ENCODE data around the gene HYKK. TPM values are rescaled to one million over a fixed set of nuclear protein-coding genes. Genes with fewer than 3 reads are reported as not detected.
"Not testable (repeated sequence)": the region's sequence is repeated elsewhere in the genome, so short reads cannot be mapped to it uniquely, and the experiment has no call there.

The HYKK gene
- total and polyA plus RNA-seq, 5 donors from 2014 or later, result 1.6 to 4.1 (median 2.8) TPM

DNA sequence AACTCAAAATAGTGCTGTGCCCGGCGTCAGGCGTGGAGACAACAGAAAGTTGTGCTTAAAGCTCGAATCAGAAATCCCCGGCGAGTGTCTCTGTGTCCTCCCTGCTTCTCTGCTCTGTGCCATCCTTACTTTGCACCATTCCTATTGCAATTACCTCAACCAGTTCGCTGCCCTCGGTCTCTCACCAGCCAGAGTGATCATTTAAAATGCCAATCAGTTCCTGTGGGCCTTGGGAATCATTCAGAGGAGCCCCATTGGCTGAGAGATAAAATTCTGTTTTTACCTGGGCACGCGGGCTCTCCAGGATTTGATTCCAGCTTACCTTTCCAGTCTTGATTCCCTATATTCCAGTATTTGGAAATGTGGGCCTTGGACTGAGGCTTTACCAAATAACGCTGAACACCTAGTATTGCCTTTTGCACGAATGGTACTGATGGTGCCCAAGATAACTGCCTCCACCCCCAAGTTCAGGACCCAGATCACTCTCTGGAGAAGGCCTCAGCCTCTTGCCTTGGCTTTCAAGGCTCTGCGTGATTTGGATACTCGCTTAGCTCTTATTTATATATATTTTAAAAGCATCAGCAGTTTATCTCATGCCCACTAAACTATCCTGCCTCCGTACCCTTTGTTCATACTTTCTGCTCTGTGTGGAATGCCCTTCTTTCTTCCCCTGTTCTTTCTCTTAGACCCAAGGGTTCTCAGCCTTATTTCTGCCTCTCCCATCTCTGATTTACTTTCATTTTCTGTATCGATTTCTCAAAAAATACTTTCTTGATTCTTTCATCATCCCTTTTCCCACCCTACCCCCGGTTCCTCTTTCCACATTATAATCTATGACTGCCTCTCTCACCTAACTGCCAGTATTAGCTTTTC lies 33.7 kb downstream of the HYKK start:
- H3K9me3 ChIP-seq (ENCODE audit: control insufficient read depth in 2 of 2, low read length in 2 of 2), result no peaks in the 10 kb centered on the region
- H3K27ac ChIP-seq (ENCODE audit: insufficient read depth, low read length, poor library complexity, severe bottlenecking), result peak overlapping the region; percentile 96
- Mint-ChIP-seq H3K27ac (peak overlapping the region; percentile 95 to 99 (median 96)), H3K4me1 (peaks cover 6 to 45% (median 29%) of the 10 kb centered on the region in 4 donors), H3K4me3 (peak overlapping the region; percentile 88 to 97 (median 95)), H3K27me3 (peaks cover 6% of the 10 kb centered on the region), H3K9me3 (no peaks in the 10 kb centered on the region), H3K36me3 (peaks cover 25% of the 10 kb centered on the region)
- peaks cover 31% of the 10 kb centered on the region for H3K4me1 ChIP-seq (ENCODE audit: control insufficient read depth, insufficient read depth, low read length, poor library complexity, severe bottlenecking)
- no peaks in the 10 kb centered on the region for H3K27me3 ChIP-seq (ENCODE audit: control insufficient read depth, insufficient read depth, low read length)
- ATAC-seq (ENCODE audit: low read depth in 2 of 2), result no peak
- H3K36me3 ChIP-seq (ENCODE audit: control insufficient read depth, insufficient read depth, low read length), result peaks cover 38% of the 10 kb centered on the region
- H3K4me3 ChIP-seq (ENCODE audit: low read depth, low read length), result peak overlapping the region; percentile 99
- peak in 2 of 3 donors; percentile 10 to 43 for DNase-seq

- peaks cover 6 to 45% (median 30%) of the 10 kb centered on the region in 4 donors for H3K4me1 Mint-ChIP-seq
- peaks cover 25% of the 10 kb centered on the region for H3K36me3 Mint-ChIP-seq
Measured at GRCh38 chr15:78541744-78542034, 34.3 kb downstream of the HYKK start.

GRCh38 chr15:78542647-78543046 lies 35.3 kb downstream of the HYKK start:
- ATAC-seq (ENCODE audit: low read depth in 2 of 2), result no peak
- H3K4me1 Mint-ChIP-seq, result peaks cover 6 to 45% (median 30%) of the 10 kb centered on the region in 4 donors
- H3K27me3 ChIP-seq (ENCODE audit: control insufficient read depth, insufficient read depth, low read length), result no peaks in the 10 kb centered on the region
- peaks cover 53% of the 10 kb centered on the region for H3K36me3 ChIP-seq (ENCODE audit: control insufficient read depth, insufficient read depth, low read length)
- DNase-seq, result no peak
- no peaks in the 10 kb centered on the region for H3K9me3 ChIP-seq (ENCODE audit: control insufficient read depth in 2 of 2, low read length in 2 of 2)
- peak overlapping the region; percentile 99 for H3K4me3 ChIP-seq (ENCODE audit: low read depth, low read length)
- H3K9me3 Mint-ChIP-seq, result no peaks in the 10 kb centered on the region
- peaks cover 6% of the 10 kb centered on the region for H3K27me3 Mint-ChIP-seq
- H3K4me3 Mint-ChIP-seq, result peak overlapping the region; percentile 74 to 97 (median 92)
- peak overlapping the region in 2 of 3 donors; percentile 69 to 99 for H3K27ac Mint-ChIP-seq
- peaks cover 23% of the 10 kb centered on the region for H3K36me3 Mint-ChIP-seq
- peak overlapping the region; percentile 96 for H3K27ac ChIP-seq (ENCODE audit: insufficient read depth, low read length, poor library complexity, severe bottlenecking)
- peaks cover 31% of the 10 kb centered on the region for H3K4me1 ChIP-seq (ENCODE audit: control insufficient read depth, insufficient read depth, low read length, poor library complexity, severe bottlenecking)

More at GRCh38 chr15:78541744-78542034, 34.3 kb downstream of the HYKK start:
- DNase-seq (no peak), ATAC-seq (ENCODE audit: low read depth in 2 of 2) (no peak)
- Histone ChIP-seq H3K4me1 (ENCODE audit: control insufficient read depth, insufficient read depth, low read length, poor library complexity, severe bottlenecking) (peaks cover 31% of the 10 kb centered on the region), H3K4me3 (ENCODE audit: low read depth, low read length) (peak overlapping the region; percentile 99), H3K27me3 (ENCODE audit: control insufficient read depth, insufficient read depth, low read length) (no peaks in the 10 kb centered on the region), H3K9me3 (ENCODE audit: control insufficient read depth in 2 of 2, low read length in 2 of 2) (no peaks in the 10 kb centered on the region), H3K36me3 (ENCODE audit: control insufficient read depth, insufficient read depth, low read length) (peaks cover 43% of the 10 kb centered on the region), H3K27ac (ENCODE audit: insufficient read depth, low read length, poor library complexity, severe bottlenecking) (peak overlapping the region; percentile 96)
- Mint-ChIP-seq H3K27me3 (peaks cover 6% of the 10 kb centered on the region), H3K9me3 (no peaks in the 10 kb centered on the region), H3K27ac (peak overlapping the region; percentile 69 to 99 (median 96)), H3K4me3 (peak overlapping the region; percentile 88 to 97 (median 95))

DNA sequence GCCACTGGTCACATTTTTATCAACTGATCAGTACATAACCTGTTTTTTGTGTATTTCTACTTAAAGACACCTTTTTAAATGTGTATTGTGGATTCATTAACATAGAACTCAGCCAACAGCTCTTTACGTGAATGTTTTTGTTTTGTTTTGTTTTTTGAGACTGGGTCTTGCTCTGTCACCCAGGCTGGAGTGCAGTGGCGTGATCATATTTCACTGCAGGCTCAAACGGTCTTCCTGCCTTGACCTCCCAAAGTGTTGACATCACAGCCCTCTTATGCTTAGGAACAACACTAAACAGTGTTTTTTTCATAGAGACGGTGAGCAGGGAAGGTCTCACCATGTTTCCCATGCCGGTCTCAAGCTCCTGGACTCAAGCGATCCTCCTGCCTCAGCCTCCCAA lies 42.8 kb downstream of the HYKK start:
- Histone ChIP-seq H3K9me3 (ENCODE audit: control insufficient read depth in 2 of 2, low read length in 2 of 2) (no peaks in the 10 kb centered on the region), H3K4me1 (ENCODE audit: control insufficient read depth, insufficient read depth, low read length, poor library complexity, severe bottlenecking) (no peaks in the 10 kb centered on the region), H3K36me3 (ENCODE audit: control insufficient read depth, insufficient read depth, low read length) (peaks cover 58% of the 10 kb centered on the region), H3K4me3 (ENCODE audit: low read depth, low read length) (no peak overlapping the region), H3K27ac (ENCODE audit: insufficient read depth, low read length, poor library complexity, severe bottlenecking) (no peak overlapping the region), H3K27me3 (ENCODE audit: control insufficient read depth, insufficient read depth, low read length) (no peaks in the 10 kb centered on the region)
- no peak for ATAC-seq (ENCODE audit: low read depth in 2 of 2)
- no peaks in the 10 kb centered on the region for H3K9me3 Mint-ChIP-seq
- H3K4me3 Mint-ChIP-seq, result no peak overlapping the region
- DNase-seq, result no peak
- H3K27ac Mint-ChIP-seq, result no peak overlapping the region
- H3K4me1 Mint-ChIP-seq, result peaks cover 0 to 9% (median 4%) of the 10 kb centered on the region in 4 donors
- H3K27me3 Mint-ChIP-seq, result no peaks in the 10 kb centered on the region
- H3K36me3 Mint-ChIP-seq, result peaks cover 36% of the 10 kb centered on the region

DNA sequence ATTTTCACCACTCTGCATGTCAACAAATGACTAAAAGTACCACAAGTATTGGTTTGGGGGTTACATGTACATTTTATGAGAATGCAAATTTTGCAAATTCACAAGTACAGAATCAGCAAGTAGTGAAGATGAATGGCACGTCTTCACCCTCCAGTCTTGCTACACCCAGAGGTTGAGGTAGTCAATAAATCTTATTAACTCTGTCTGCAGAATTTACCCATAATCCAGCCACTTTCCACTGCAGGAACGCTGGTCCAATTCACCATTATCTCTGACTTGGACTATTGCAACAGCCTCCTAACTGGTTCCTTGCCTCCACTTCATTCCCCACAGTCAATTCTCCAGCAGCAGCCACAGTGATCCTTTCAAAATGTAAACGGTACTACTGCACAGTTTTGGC lies 43.4 kb downstream of the HYKK start:
- H3K27me3 ChIP-seq (ENCODE audit: control insufficient read depth, insufficient read depth, low read length), result no peaks in the 10 kb centered on the region
- Mint-ChIP-seq H3K36me3 (peaks cover 31% of the 10 kb centered on the region), H3K27ac (peak overlapping the region in 1 of 3 donors; percentile 23), H3K4me1 (peaks cover 0 to 4% (median 2%) of the 10 kb centered on the region in 4 donors), H3K4me3 (no peak overlapping the region), H3K9me3 (no peaks in the 10 kb centered on the region), H3K27me3 (no peaks in the 10 kb centered on the region)
- H3K27ac ChIP-seq (ENCODE audit: insufficient read depth, low read length, poor library complexity, severe bottlenecking), result no peak overlapping the region
- DNase-seq (no peak), ATAC-seq (ENCODE audit: low read depth in 2 of 2) (no peak)
- peaks cover 52% of the 10 kb centered on the region for H3K36me3 ChIP-seq (ENCODE audit: control insufficient read depth, insufficient read depth, low read length)
- H3K9me3 ChIP-seq (ENCODE audit: control insufficient read depth in 2 of 2, low read length in 2 of 2), result no peaks in the 10 kb centered on the region
- H3K4me1 ChIP-seq (ENCODE audit: control insufficient read depth, insufficient read depth, low read length, poor library complexity, severe bottlenecking), result no peaks in the 10 kb centered on the region
- no peak overlapping the region for H3K4me3 ChIP-seq (ENCODE audit: low read depth, low read length)

DNA sequence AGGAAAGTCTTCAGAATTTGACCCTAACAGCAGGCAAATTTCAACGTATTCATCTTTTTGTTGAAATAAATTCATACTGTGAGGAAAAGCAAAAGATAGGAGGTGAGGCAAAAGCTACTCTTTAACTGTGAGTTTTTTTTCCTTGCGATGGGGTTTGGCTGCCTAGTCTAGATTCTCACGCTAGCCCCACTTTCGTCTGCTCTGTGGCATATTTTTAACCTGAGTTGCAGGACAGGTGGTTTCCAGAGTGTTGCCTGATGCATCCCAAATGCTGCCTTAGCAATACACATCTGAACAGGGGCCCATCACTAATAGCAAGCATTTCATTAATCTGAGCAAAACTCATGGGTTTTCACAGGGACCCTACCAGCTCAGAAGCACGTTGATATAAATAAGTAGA lies 44.5 kb downstream of the HYKK start:
- Histone ChIP-seq H3K36me3 (ENCODE audit: control insufficient read depth, insufficient read depth, low read length) (peaks cover 41% of the 10 kb centered on the region), H3K27me3 (ENCODE audit: control insufficient read depth, insufficient read depth, low read length) (no peaks in the 10 kb centered on the region), H3K4me1 (ENCODE audit: control insufficient read depth, insufficient read depth, low read length, poor library complexity, severe bottlenecking) (no peaks in the 10 kb centered on the region), H3K27ac (ENCODE audit: insufficient read depth, low read length, poor library complexity, severe bottlenecking) (no peak overlapping the region), H3K4me3 (ENCODE audit: low read depth, low read length) (no peak overlapping the region), H3K9me3 (ENCODE audit: control insufficient read depth in 2 of 2, low read length in 2 of 2) (no peaks in the 10 kb centered on the region)
- no peak overlapping the region for H3K27ac Mint-ChIP-seq
- peaks cover 0 to 2% (median 0%) of the 10 kb centered on the region in 4 donors for H3K4me1 Mint-ChIP-seq
- no peaks in the 10 kb centered on the region for H3K9me3 Mint-ChIP-seq
- ATAC-seq (ENCODE audit: low read depth in 2 of 2), result no peak
- H3K27me3 Mint-ChIP-seq, result no peaks in the 10 kb centered on the region
- H3K36me3 Mint-ChIP-seq, result peaks cover 28% of the 10 kb centered on the region
- DNase-seq, result no peak
- H3K4me3 Mint-ChIP-seq, result no peak overlapping the region

- H3K4me1 Mint-ChIP-seq, result peaks cover 0 to 2% (median 0%) of the 10 kb centered on the region in 4 donors
- peak overlapping the region in 1 of 3 donors; percentile 92 for H3K27ac Mint-ChIP-seq
- H3K36me3 Mint-ChIP-seq, result peaks cover 28% of the 10 kb centered on the region
- H3K4me3 Mint-ChIP-seq, result no peak overlapping the region
- no peaks in the 10 kb centered on the region for H3K27me3 Mint-ChIP-seq
- Histone ChIP-seq H3K9me3 (ENCODE audit: control insufficient read depth in 2 of 2, low read length in 2 of 2) (no peaks in the 10 kb centered on the region), H3K36me3 (ENCODE audit: control insufficient read depth, insufficient read depth, low read length) (peaks cover 34% of the 10 kb centered on the region), H3K27me3 (ENCODE audit: control insufficient read depth, insufficient read depth, low read length) (no peaks in the 10 kb centered on the region), H3K4me1 (ENCODE audit: control insufficient read depth, insufficient read depth, low read length, poor library complexity, severe bottlenecking) (no peaks in the 10 kb centered on the region), H3K4me3 (ENCODE audit: low read depth, low read length) (no peak overlapping the region), H3K27ac (ENCODE audit: insufficient read depth, low read length, poor library complexity, severe bottlenecking) (no peak overlapping the region)
- DNase-seq (no peak), ATAC-seq (ENCODE audit: low read depth in 2 of 2) (no peak)
- no peaks in the 10 kb centered on the region for H3K9me3 Mint-ChIP-seq
Measured at GRCh38 chr15:78552597-78552996, 45.2 kb downstream of the HYKK start.

GRCh38 chr15:78560201-78560600 lies 52.8 kb downstream of the HYKK start:
- H3K27me3 ChIP-seq (ENCODE audit: control insufficient read depth, insufficient read depth, low read length); H3K4me3 ChIP-seq (ENCODE audit: low read depth, low read length); H3K4me3 Mint-ChIP-seq; H3K27ac ChIP-seq (ENCODE audit: insufficient read depth, low read length, poor library complexity, severe bottlenecking); DNase-seq; H3K36me3 Mint-ChIP-seq; H3K4me1 ChIP-seq (ENCODE audit: control insufficient read depth, insufficient read depth, low read length, poor library complexity, severe bottlenecking); H3K27ac Mint-ChIP-seq; H3K36me3 ChIP-seq (ENCODE audit: control insufficient read depth, insufficient read depth, low read length); H3K9me3 Mint-ChIP-seq; H3K9me3 ChIP-seq (ENCODE audit: control insufficient read depth in 2 of 2, low read length in 2 of 2); ATAC-seq (ENCODE audit: low read depth in 2 of 2): not testable (repeated sequence)
- peaks cover 0 to 12% (median 7%) of the 10 kb centered on the region in 4 donors for H3K4me1 Mint-ChIP-seq
- peaks cover 24% of the 10 kb centered on the region for H3K27me3 Mint-ChIP-seq
